Gastrocnemius medialis (tissue), 4 donors: Measurements from ENCODE around the gene RSAD2. TPM values are rescaled to one million over a fixed set of nuclear protein-coding genes. Genes with fewer than 3 reads are reported as not detected.

Source experiments
- ATAC-seq, 2 donors: fragments of 150-250 bp; one replicate each; pipeline ENCODE4 v1.9.1; 2016
- DNase-seq, 2 donors: peaks; one replicate each; pipeline ENCODE4 v3.0.0-alpha.2; 2019
- H3K27ac ChIP-seq, 4 donors: fragments of 200-600 bp; sonication (generic); 1 replicate in 1 of 4; 2 replicates in 3 of 4; pipeline ENCODE4 v1.5.1; 2016 to 2018; ENCODE audit warnings: mild to moderate bottlenecking in 2 of 4, moderate library complexity in 1 of 4
- H3K27me3 ChIP-seq, 3 donors: fragments of 200-600 bp; sonication (generic) in 2 of 3; 1 replicate in 1 of 3; 2 replicates in 2 of 3; pipeline versions ENCODE4 v1.5.1 to v1.6.0; 2016 to 2019; ENCODE audit warnings: mild to moderate bottlenecking in 1 of 3, moderate library complexity in 1 of 3
- H3K36me3 ChIP-seq, 2 donors: fragments of 200-600 bp; sonication (generic) in 1 of 2; one replicate each; pipeline ENCODE4 v1.5.1; 2017 to 2018
- H3K4me1 ChIP-seq, 2 donors: fragments of 200-600 bp; sonication (generic) in 1 of 2; one replicate each; pipeline ENCODE4 v1.5.1; 2016 to 2017; ENCODE audit warnings: mild to moderate bottlenecking in 2 of 2
- H3K4me3 ChIP-seq, 4 donors: fragments of 200-600 bp; sonication (generic) in 3 of 4; 1 replicate in 1 of 4; 2 replicates in 3 of 4; pipeline ENCODE4 v1.5.1; 2016 to 2019; ENCODE audit warnings: mild to moderate bottlenecking in 2 of 4
- H3K9me3 ChIP-seq, 3 donors: fragments of 200-600 bp; sonication (generic) in 2 of 3; 1 replicate in 1 of 3; 2 replicates in 2 of 3; pipeline ENCODE4 v1.5.1; 2016 to 2019
- POLR2A ChIP-seq, 2 donors: fragments of 450-650 bp; IDR thresholded peaks; one replicate each; pipeline ENCODE4 v1.6.1; 2017; ENCODE audit warnings: antibody characterized with exemption in 2 of 2, mild to moderate bottlenecking in 2 of 2, moderate library complexity in 2 of 2
- in situ Hi-C, 4 donors: fragments of 200-750 bp; cut with MboI; loops; one replicate each; pipeline versions ENCODE4 v1.15.0 to v1.8.0; 2017; ENCODE audit warnings: low sequenced_read_pairs in 4 of 4
- intact Hi-C: fragments of 100-400 bp; cut with DNase I; formaldehyde crosslinking; loops from one replicate; pipeline ENCODE4 v1.15.1; 2023; ENCODE audit warnings: low total_unique reads
- total RNA-seq, 4 donors: library from RNA; depleted of rRNA; stranded (reverse); fragments of >200 nt; gene quantifications; one replicate each; pipeline versions ENCODE4 v1.1.0 to v1.2.3, GENCODE V29; 2016
- TF ChIP-seq, protein P1 (sequence below), 5 experiments: fragments of 450-650 bp in 3 of 5; fragments of 200-600 bp in 2 of 5; sonication (generic) in 2 of 5; IDR thresholded peaks in 4 of 5; conservative IDR thresholded peaks in 1 of 5; 1 replicate in 4 of 5; 2 replicates in 1 of 5; pipeline ENCODE4 v1.5.1; 2016 to 2019; ENCODE audit warnings: antibody characterized with exemption in 5 of 5, mild to moderate bottlenecking in 3 of 5, moderate library complexity in 3 of 5

RSAD2 gene
- total RNA-seq, 4 donors from 2014 or later, result 1.2 to 4.2 (median 2.9) TPM

DNA sequence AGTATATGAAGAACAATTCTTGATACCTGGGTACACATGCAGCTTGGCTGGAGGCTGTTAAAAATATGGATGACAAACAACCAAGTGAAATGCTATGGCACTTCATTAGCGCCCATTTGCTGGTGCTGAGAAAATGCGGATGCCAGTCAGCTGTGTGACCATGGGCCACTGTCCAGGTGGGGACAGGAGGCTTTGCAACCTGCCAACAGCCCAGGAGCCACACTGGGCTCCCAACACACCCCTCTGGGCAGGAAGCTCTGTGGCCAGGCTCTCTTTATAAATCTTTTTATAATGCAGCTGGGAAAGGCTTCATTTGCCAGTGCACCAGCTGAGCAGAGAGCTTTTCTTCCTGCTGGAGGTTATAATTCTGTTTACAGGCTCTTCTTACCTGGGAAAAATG is 59.6 kb downstream of the RSAD2 start:
- ATAC-seq, result no peak
- TF ChIP-seq, protein P1, sequence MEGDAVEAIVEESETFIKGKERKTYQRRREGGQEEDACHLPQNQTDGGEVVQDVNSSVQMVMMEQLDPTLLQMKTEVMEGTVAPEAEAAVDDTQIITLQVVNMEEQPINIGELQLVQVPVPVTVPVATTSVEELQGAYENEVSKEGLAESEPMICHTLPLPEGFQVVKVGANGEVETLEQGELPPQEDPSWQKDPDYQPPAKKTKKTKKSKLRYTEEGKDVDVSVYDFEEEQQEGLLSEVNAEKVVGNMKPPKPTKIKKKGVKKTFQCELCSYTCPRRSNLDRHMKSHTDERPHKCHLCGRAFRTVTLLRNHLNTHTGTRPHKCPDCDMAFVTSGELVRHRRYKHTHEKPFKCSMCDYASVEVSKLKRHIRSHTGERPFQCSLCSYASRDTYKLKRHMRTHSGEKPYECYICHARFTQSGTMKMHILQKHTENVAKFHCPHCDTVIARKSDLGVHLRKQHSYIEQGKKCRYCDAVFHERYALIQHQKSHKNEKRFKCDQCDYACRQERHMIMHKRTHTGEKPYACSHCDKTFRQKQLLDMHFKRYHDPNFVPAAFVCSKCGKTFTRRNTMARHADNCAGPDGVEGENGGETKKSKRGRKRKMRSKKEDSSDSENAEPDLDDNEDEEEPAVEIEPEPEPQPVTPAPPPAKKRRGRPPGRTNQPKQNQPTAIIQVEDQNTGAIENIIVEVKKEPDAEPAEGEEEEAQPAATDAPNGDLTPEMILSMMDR (IDR thresholded peaks at IDR 0.05 in 4 of 5, conservative IDR thresholded peaks at IDR 0.05 in 1 of 5), result no peak
- TF ChIP-seq POLR2A (IDR thresholded peaks at IDR 0.05), result no peak
- Histone ChIP-seq H3K36me3 (no peaks in the 10 kb centered on the region), H3K27ac (no peak overlapping the region), H3K9me3 (no peaks in the 10 kb centered on the region), H3K27me3 (no peaks in the 10 kb centered on the region), H3K4me1 (peaks cover 25 to 36% of the 10 kb centered on the region in 2 donors), H3K4me3 (no peak overlapping the region)
- intact Hi-C loops (no loop called here), in situ Hi-C loops (no loop called here)
- DNase-seq, result no peak

DNA sequence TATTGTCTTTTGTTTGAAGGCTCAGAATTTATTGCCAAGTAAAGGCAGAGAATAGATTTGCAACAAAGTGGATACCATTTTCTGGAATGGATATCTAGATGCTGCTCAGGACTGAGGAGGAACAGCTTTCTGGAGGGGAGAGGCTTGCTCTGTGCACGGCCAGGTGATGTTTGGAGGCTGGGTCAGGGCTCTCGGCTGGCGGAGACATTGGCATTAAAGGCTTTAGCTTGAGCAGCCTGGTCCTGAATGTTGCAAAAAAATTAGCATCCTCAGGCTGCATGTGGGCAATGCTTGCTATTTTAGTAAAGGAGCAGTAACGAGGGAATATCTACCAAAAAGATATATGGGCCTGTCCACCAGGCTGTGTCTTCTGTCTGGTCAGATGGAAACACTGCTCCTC is 60.0 kb downstream of the RSAD2 start:
- no peaks in the 10 kb centered on the region for H3K9me3 ChIP-seq
- intact Hi-C loops (no loop called here), in situ Hi-C loops (no loop called here)
- no peak overlapping the region for H3K4me3 ChIP-seq
- DNase-seq (no peak), ATAC-seq (no peak)
- peaks cover 28 to 36% of the 10 kb centered on the region in 2 donors for H3K4me1 ChIP-seq
- TF ChIP-seq POLR2A (IDR thresholded peaks at IDR 0.05), result no peak
- TF ChIP-seq, protein P1 (IDR thresholded peaks at IDR 0.05 in 4 of 5, conservative IDR thresholded peaks at IDR 0.05 in 1 of 5), result no peak
- no peaks in the 10 kb centered on the region for H3K27me3 ChIP-seq
- no peak overlapping the region for H3K27ac ChIP-seq
- H3K36me3 ChIP-seq, result no peaks in the 10 kb centered on the region

DNA sequence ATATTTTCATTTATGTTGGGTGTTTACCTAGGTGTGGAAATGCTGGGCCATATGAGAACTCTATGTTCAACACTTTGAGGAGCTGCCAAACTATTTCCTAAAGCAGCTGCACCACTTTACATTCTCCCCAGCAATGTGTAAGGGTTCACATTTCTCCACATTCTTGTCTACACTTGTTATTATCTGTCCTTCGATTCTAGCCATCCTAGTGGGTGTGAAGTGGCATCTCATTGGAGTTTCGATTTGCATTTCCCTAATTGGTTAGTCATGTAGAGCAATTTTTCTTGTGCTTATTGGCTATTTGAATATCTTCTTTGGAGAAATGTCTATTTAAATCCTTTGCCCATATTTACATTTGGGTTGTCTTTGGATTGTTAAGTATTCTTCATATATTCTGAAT is 61.5 kb downstream of the RSAD2 start:
- no peaks in the 10 kb centered on the region for H3K27me3 ChIP-seq

DNA sequence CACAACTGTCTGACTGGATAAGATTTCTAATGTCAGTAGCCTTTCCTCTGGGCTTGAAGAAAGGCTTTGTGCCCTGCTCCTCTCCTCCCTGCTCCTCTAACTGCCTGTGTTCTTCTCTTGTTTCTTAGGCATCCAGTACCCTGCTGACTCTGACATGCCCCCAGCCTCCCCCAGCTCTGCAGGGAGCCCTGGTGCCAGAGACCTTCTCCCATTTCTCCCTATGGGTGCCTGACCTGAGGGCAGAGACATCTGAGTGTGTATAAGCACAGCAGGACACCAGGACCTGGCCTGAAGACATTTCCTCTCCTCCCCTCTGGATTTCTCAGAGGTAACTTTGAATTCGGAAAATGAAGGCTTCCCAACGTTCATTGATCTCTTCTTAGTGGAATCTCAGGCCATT is 63.2 kb downstream of the RSAD2 start:
- H3K4me3 ChIP-seq, result no peak overlapping the region
- TF ChIP-seq, protein P1 (IDR thresholded peaks at IDR 0.05 in 4 of 5, conservative IDR thresholded peaks at IDR 0.05 in 1 of 5), result no peak
- H3K9me3 ChIP-seq, result no peaks in the 10 kb centered on the region
- no peak for DNase-seq
- H3K27ac ChIP-seq, result peak overlapping the region in 2 of 4 donors; percentile 10 to 14
- in situ Hi-C loops, result no loop called here
- intact Hi-C loops, result no loop called here
- H3K4me1 ChIP-seq, result peaks cover 38 to 48% of the 10 kb centered on the region in 2 donors
- H3K36me3 ChIP-seq, result no peaks in the 10 kb centered on the region
- no peak for ATAC-seq
- H3K27me3 ChIP-seq, result no peaks in the 10 kb centered on the region

More for the DNA sequence above, 61.5 kb downstream of the RSAD2 start:
- no peaks in the 10 kb centered on the region for H3K9me3 ChIP-seq
- DNase-seq, result no peak
- no peak overlapping the region for H3K4me3 ChIP-seq
- H3K36me3 ChIP-seq, result no peaks in the 10 kb centered on the region
- intact Hi-C loops, result no loop called here
- in situ Hi-C loops, result no loop called here
- H3K27ac ChIP-seq, result no peak overlapping the region
- peaks cover 28 to 36% of the 10 kb centered on the region in 2 donors for H3K4me1 ChIP-seq
- no peak for ATAC-seq
- no peak for TF ChIP-seq POLR2A (IDR thresholded peaks at IDR 0.05)

DNA sequence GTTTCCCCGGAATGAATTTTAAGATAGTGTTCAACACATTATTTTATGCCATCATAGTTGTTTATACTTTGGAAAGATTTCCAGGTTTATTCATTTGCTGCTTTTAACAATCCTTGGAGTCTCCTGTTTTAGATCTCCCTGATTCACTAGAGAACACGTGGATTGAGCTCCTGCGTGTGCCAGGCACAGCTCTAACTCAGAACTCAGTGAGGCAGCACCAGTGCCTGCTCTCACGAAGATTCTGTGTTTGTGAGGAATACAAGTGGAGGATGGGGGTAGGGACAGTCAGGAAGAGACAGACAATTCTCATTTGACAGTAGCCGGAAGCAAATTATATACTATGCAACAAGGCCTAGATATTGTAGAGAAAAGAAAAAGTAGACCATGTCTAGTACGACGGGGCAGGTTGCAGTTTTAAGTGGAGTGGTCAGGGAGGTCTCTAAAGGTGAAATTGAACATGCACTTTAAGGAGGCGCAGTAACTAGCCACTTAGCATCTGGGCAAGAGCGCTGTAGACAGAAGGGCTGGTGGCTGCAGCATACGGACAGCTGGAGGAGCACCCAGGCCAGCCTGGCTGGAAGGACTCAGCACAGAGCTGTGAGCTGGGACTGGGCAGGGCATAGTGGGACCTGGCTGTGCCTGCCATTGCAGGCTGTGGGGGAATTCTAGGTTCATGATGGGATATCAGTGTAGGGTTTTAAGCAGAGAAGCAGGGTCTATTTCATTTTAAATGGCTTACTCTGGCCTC is 63.9 kb downstream of the RSAD2 start:
- no peak for TF ChIP-seq POLR2A (IDR thresholded peaks at IDR 0.05)
- TF ChIP-seq, protein P1 (IDR thresholded peaks at IDR 0.05 in 4 of 5, conservative IDR thresholded peaks at IDR 0.05 in 1 of 5), result no peak
- H3K9me3 ChIP-seq, result no peaks in the 10 kb centered on the region
- H3K36me3 ChIP-seq, result no peaks in the 10 kb centered on the region
- no peak overlapping the region for H3K4me3 ChIP-seq
- ATAC-seq (peak in 1 of 2 donors; percentile 30), DNase-seq (no peak)
- peak overlapping the region in 3 of 4 donors; percentile 10 to 14 (median 13) for H3K27ac ChIP-seq
- intact Hi-C loops, result no loop called here
- no peaks in the 10 kb centered on the region for H3K27me3 ChIP-seq
- in situ Hi-C loops, result no loop called here
- peaks cover 34 to 44% of the 10 kb centered on the region in 2 donors for H3K4me1 ChIP-seq
